Skin of body (tissue), 2 donors: Measurements from ENCODE around the gene NKTR. TPM values are rescaled to one million over a fixed set of nuclear protein-coding genes. Genes with fewer than 3 reads are reported as not detected.

Source experiments
- DNase-seq: peaks from one replicate; lab custom pipeline; 2025; lab: John Stamatoyannopoulos, UW
- total RNA-seq: library from RNA; depleted of rRNA; stranded (reverse); fragments of >200 nt; gene quantifications from one replicate; pipeline ENCODE4 v1.2.3, GENCODE V29; 2014

Gene NKTR
- total RNA-seq, 1 donor from 2014 or later = 183 TPM

DNA sequence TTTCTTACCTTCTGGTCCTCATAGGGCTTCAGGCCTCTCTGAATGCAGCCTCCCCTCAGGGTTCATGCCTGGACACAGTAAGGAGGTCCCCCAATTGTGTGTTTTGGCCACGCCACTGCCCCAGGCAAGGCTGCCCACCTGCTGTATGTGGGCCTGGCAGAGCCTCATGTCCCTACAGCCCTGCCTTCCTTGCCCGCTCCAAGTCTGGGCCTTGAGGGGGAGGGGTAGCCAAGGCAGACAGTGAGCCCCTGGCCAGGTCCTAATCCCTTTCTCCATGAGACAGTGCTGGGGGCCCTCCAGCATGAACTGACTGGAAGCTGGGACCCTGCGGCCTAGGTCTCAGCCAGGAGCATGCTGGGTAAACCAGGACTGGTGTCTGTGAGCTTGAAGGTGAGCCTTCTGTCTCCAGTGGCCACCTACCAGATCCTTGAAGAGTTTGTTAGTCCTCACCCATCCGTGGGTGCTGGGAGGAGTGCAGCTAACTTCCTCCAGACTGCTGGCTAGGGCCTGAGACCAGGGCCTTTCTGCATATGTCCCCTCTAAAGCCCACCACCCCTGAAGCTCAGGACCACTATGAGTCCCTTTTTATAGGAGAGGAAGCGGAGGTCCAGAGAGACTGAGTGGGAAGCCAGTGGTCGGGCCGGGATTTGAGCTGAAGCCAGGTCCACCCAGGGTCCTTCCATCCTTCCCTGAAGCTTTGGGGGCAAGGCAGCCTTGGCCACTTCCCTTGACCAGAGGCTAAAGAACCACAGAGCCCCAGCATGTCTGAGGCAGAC is 61.7 kb downstream of the NKTR start:
- DNase-seq = no peak

DNA sequence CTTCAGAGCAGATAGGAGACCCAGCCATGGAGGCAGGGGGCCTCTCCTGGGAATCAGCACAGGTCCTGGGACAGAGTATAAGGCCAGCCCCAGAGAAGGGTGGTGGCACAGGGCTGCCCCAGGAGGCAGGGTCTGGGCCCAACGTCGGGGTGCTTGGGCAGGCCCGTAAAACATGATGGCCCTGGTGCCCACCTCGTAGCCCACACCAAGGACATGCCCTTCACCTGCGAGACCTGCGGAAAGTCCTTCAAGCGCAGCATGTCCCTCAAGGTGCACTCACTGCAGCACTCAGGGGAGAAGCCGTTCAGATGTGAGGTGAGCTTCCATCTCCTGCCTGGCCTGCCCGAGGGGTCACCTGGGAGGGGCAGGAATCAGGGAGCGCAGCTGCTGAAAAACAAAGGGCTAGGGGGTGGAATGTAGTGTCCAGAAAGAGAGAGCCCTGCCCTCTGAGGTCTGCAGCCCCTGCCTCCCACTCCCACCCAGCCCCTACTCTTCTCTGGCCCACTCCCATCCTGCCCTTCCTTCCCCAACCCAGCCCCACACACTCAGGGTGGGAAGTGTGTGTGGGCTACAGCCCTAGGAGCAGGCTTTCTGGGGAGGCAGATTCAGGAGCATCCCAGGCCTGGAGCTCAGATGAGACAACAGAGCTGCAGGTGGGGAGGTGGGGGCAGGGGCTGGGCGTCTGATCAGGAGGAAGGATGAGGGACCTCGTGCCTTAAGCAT is 62.5 kb downstream of the NKTR start:
- DNase-seq = no peak

DNA sequence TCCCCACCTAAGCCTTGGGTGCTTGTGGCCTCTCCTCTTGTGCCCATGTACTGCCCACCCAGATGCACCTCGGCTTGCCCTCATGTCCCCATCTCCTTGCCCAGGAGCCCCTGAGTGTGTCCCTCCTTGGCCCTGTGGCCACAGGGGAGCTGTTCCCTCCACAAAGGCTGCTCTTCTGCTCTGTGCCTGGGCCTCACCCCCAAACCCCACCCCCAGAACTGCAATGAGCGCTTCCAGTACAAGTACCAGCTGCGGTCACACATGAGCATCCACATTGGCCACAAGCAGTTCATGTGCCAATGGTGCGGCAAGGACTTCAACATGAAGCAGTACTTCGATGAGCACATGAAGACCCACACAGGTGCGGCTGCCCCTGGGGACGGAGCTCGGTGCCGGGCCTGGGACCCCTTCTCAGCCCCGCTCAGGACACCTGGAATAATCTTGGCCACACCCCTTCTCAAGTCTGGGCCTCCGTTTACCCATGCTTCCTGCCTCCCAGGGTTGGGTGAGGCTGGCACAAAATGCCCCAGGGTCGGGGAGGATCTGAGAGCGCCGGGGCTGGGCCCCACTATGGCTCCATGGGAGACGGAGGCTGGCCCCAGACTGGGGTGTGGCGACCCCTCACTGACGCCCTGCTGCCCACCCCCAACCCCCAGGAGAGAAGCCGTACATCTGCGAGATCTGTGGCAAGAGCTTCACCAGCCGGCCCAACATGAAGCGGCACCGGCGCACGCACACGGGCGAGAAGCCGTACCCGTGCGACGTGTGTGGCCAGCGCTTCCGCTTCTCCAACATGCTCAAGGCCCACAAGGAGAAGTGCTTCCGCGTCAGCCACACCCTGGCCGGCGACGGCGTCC is 63.3 kb downstream of the NKTR start:
- no peak for DNase-seq

DNA sequence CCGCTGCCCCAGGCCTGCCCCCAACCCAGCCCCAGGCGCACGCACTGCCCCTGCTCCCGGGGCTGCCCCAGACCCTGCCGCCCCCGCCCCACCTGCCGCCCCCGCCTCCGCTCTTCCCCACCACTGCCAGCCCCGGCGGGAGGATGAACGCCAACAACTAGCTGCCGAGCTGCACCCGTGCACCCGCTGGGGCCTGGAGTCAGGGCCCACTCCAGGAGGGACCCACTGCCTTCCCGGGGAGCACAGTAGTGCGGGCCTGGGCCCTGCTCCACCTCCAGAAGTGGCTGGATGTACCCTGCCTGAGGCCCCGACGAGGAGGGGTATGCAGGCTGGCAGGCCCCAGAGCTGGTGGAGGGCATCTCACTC is 63.9 kb downstream of the NKTR start:
- no peak for DNase-seq

DNA sequence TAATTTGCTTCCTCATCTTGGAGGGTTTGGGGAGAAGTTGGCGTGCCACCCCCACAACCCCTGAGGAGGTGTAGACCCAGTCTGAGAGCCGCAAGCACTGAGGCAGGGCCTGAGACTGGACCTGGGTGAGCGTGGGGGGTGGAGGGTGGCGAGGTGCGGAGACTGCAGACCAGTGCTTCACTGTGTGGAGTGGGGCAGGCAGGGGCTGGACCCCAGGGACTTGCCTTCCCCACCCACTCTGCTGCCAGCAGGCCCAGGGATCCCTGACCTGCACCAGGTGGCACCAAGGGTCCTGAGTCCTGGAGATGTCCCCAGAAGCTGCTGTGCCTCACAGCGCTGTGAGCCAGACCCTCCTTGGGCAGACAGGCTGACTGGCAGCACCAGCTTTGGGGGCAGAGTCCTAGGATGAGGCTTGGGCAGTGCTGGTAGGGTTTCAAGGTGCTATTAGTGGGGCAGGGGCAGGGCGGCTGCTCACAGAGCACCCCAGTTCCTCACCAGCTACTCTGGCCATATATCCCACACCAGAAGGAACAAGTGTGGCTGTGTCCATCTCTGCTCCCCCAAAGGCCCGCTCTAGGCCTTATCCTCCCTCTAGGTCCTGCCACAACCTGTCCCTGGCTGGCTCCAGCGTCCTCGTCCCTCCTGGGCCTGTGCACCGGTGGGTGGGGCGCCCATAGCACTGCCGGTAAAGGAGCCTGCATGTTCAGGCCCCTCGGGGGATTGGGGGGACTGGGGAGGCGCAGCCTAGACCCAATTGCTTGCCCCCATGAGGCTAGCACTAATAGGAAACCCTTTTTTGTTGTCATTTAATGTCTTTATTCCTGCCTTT is 64.8 kb downstream of the NKTR start:
- DNase-seq = no peak

DNA sequence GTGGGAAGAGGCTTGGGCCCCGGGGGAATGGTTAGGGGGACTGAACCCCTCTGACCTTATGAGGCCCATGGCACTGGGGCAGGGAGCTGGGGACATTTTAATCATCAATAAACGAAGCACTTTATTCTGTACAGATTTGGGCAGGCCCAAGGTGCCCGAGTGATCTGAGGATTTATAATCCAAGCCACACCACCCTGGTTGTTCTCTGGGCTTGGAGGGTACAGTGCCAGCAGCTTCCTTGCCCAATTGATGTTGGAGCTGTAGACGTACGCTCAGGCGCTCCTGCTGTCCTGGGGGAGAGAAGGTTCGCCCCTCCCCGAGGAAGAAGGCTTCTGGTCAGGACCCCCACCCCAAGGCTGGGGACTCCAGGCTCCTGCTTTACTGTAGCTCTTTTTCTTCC is 65.5 kb downstream of the NKTR start:
- no peak for DNase-seq

DNA sequence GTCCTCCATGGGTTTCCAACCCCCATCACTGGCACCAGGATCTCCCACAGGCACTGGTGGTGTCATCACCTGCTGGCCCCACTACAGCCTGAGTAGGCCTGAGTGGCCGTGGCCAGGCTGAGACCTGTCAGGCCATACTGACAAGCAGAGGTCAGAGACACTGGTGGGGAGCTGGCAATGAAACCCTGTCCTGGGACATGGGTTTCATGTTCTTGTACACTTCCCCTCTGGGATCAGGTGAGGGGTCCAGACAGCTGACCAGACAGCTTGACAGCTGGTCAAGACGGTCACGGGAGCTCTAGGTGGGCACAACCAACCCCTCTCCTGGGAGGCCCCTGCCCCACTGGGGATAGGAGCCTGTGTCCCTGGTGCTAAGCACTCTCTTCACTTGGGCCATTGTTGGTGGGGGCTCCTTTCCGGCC is 66.1 kb downstream of the NKTR start:
- DNase-seq = no peak

DNA sequence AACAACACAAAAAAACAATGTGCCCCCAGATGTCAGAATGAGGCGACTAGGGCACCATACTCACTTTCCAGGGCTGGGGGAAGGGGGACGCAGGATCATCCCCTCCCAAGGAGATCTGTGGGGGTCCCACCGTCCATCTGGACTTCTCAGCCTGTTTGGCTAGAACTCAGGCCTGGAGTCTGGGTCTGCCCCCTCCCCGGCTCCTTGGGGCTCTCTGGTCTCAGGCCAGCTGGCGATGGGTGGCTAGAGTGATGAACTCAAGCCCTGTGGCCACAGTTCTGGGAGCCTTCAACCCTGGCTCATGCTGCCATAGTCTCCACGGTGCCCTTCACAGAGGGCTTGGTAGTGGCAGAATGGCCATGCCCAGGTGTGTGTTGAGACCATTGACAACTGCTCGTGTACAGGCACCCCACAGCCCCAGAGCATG is 66.6 kb downstream of the NKTR start:
- no peak for DNase-seq

DNA sequence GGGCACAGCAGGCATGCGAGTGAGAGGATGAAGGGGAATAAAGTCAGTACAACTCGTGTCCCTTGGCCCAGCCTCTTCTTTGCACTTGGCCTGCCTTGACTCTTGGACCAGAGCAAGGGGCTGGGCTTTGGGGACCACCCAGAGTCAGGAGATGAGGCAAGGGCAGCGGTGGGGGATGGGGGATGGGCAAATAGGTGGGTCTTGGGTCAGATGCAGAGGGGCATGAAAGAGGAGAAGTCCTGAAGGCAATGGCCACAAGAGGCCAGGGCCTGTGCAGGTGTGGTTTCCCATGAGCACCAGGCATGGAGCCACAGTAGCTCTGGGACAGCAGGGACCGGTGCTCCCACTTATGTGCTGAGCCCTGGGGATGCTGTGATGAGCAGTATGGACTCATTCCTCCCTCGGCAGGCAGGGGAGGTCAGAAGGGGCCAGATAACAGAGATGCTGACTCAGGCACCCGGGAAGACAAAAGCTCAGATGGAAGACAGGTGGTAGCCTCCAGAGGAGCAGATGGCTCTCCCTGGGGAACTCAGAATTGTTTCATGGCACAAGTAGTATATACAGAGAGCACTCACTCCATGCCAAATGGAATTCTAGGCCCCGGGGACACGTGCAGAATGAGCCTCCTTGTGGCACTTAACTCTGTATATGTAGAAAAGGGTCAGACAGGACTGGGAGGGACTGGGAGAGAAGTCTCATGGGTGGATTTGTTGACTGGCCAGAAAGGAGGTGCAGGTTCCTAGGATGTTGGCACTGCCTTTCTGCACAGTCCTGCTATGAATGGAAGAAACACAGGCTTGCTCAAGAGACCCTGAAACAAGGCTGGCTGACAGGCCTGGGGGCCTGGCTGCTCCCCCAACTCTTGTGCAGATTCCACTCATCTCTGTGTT is 67.3 kb downstream of the NKTR start:
- peak; percentile 10 for DNase-seq

DNA sequence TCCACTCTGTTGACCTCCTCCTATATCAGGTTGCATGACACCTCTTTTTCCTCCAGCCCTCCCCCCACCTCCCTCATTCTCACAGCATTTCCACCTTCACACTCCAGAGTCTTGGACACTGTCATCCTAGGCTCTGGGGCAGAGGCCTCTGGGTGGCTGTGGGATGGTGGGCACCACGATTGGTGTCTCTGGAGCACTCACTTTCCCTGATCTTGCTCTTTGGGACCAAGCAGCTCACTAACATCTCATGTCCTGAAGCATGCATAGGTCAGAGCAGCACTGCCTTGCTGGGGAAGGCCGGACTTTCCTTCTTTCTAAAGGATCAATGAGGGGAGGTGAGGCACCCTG is 67.9 kb downstream of the NKTR start:
- DNase-seq = no peak

DNA sequence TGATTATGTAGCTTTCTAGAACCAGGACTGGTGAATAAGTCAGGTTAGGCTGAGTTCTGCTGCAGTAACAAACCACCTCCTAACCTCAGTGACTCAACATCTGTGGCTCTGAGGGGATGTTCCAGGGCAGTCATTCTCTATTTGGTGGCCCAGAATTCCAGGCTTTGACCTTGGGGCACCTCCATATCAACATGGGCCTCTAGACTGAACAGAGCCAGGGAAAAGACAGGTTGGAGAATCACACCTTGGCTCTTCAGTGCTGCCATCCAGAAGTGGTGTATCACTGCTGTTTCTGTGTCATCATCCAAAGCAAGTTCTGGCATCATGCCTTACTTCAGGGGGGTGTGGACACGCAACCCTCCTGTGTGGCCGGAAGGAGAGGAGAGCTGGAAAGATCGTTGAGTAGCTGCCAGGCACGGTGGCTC is 68.3 kb downstream of the NKTR start:
- no peak for DNase-seq

DNA sequence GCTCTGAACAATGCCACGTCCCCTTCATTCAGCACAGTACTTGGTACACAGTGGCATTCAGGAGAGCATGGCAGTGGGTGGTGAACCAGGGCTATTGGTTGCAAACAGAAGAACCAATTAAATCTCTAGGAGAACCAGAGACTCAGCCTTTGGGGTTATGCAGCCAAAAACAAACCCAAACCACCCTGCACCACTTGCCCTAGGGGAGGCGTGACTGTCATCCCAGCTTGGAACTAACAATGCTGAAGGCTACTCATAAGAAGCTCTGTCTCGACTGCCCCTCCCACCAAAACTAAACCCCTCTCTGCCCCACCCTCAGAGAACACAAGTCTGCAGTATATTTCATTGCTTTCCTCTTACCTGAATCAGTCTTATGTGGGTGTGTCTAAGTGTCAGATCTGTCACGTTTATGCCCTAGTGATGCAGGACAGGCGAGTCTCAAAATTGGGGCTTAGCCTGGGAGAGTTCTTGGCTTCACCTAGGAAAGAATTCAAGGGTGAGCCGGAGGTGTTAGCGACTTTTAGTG is 69.6 kb downstream of the NKTR start:
- DNase-seq = no peak

DNA sequence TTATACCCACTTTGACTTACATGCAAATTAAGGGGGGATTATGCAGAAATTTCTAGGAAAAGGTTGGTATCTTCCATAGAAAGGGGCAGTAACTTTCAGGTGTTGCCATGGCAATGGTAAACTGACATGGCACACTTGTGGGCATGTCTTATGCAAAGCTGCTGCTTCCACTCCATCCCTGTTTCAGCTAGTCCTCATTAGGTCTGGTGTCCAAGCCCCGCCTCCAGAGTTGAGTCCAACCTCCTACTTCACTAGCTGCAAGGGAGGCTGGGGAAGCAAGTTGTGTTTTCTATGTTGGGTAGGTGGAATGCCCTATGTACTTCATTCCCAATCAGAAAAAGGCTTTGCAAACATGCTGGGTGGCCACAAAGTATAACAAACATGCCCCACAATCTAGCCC is 70.2 kb downstream of the NKTR start:
- no peak for DNase-seq

DNA sequence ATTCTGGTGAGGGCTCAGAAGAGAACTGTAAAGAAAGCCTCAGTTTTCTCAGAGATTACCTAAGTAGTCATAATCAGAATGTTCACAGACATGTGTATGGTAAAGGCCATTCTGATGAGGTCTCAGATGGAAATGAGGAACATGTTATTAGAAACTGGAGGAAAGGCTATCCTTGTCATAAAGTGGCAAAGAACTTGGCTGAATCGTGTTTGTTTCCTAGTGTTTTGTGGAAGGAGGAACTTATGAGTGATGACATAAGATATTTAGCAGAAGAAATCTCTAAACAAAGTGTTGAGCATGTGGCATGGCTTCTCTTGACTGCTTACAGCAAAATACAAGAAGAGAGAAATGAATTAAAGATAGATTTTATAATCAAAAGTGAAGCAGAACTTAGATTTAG is 72.0 kb downstream of the NKTR start:
- no peak for DNase-seq

DNA sequence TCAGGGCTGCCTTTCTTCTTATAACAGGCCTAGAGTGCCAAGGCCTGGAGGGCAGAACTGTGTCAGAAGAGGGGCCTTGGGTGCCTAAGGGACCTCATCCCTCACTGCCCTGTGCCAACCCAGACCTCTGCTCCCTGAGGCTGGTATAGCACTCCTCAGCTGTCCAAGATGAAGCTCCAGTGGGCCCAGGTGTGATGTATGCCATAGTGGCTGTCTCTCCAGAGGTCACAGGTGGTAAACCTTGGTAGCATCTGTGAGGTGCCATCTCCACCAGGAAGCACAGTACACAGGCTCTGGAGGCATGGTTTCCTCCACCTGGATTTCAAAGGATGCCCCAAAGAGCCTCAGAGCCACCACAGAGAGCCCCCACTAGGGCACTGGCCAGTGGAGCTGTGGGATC is 72.6 kb downstream of the NKTR start:
- DNase-seq = no peak

DNA sequence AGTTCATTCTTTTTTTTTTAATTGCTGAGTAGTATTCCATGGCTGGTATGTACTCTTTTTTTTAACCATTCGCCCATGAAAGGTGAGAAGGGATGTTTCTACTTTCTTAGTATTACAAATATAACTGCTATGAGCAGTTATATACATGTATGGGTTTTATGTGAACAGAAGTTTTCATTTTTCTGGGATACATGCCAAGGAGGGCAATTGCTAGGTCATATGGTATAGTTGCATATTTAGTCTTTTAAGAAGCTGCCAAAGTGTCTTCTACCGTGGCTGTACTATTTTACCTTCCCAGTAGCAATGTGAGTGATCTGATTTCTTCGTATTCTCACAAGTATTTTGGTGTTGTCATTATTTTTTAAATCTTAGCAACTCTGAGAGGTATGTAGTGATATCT is 73.7 kb downstream of the NKTR start:
- DNase-seq = no peak

DNA sequence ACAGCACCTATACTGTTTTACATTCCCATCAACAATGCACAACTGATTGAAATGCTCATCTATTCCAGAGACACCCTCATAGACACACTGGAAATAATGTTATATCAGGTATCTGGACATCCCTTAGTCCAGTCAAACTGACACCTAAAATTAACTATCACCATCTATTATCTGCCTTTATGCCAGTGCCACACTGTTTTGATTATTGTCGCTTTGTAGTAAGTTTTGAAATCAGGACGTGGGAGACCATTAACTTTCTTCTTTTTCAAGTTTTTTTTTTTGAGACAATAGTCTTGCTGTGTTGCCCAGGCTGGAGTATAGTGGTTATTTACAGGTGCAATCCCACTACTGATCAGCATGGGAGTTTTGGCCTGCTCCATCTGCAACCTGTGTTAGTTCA is 75.4 kb downstream of the NKTR start:
- DNase-seq = no peak

DNA sequence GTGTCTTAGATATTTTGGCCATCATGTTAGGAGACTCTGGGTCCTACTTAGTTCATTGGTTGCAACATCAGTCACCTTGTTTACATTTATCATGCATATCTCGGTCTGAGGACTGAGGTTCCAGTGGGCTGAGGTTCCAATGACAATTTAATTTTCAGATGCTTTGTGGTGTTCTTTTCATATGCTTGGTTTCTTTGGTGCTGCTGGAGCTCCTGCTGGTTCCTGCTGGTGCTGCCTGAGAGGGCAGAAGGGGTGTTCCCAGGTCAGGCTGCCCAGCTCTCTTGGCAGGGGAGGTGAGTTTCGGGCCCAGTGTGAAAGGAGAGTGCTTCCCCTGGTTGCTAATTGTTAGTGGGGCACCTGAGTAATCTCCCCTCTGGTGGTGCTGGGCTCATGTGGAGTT is 78.0 kb downstream of the NKTR start:
- DNase-seq = no peak

DNA sequence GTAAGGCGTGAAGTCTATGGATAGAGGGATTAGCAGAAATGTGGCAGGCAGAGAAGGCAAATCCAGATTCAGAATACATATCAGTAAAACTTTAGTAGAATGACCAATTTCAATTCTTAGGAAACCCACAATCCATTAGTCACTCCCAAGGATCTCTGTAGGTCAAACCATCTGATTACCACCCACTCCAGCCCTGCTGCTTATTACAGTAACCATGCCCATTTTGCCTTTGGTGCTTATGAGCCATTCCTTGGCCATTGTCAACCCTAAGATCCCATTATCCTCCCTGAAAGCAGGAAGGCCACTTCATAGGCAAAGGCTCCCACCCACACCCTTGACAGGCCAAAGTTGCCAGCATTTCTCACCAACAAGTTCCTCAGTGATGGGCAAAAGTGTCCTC is 79.8 kb downstream of the NKTR start:
- DNase-seq = no peak

DNA sequence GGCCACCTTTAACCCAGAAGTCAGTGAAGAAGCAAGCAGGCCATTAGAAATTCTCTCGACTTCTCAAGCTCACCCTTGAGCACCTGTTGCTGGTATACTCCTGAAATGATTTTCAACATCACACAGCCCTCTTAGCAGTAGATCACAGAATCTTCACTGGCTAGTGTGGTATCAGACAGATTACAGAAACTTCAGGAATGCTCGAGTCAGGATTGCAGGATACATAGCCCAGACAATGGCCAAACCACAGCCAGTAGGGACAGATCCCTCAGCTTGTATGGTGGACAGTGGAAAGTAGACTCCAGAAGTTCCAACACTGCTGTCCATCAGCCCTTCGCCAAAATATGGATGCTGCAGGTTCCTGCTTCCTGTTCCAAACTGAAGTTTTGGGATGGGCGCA is 80.3 kb downstream of the NKTR start:
- DNase-seq = no peak
